BE2C (cell line): ENCODE measurements around the gene FAM83B.

Source experiments
- DNase-seq: peaks from one replicate; pipeline ENCODE4 v3.0.0-alpha.2; 2020
- H3K27me3 ChIP-seq: fragments of 250-450 bp; sonication (Bioruptor Pico); 2 replicates; pipeline ENCODE4 v1.5.1; 2020; ENCODE audit warnings: mild to moderate bottlenecking
- H3K36me3 ChIP-seq: fragments of 250-450 bp; sonication (Bioruptor Pico); 2 replicates; pipeline ENCODE4 v1.5.1; 2020; ENCODE audit warnings: mild to moderate bottlenecking
- H3K4me1 ChIP-seq: fragments of 250-450 bp; sonication (Bioruptor Pico); 2 replicates; pipeline ENCODE4 v1.5.1; 2020
- H3K4me3 ChIP-seq: 2 replicates; pipeline ENCODE4 v1.5.1; 2011; ENCODE audit warnings: low read depth, low read length
- H3K9me3 ChIP-seq: fragments of 250-450 bp; sonication (Bioruptor Pico); 2 replicates; pipeline ENCODE4 v1.5.1; 2020
- CTCF ChIP-seq: IDR thresholded peaks from 2 replicates; pipeline ENCODE4 v1.5.1; 2012; ENCODE audit warnings: mild to moderate bottlenecking, low read depth, low read length

The FAM83B gene

GRCh38 chr6:54868556-54868955 lies 22.0 kb downstream of the FAM83B start:
- Histone ChIP-seq H3K4me3 (no peak overlapping the region), H3K36me3 (no peaks in the 10 kb centered on the region), H3K9me3 (no peaks in the 10 kb centered on the region), H3K4me1 (no peaks in the 10 kb centered on the region), H3K27me3 (no peaks in the 10 kb centered on the region)
- TF ChIP-seq CTCF = no peak
- no peak for DNase-seq

GRCh38 chr6:54873599-54873998 lies 27.0 kb downstream of the FAM83B start:
- no peaks in the 10 kb centered on the region for H3K9me3 ChIP-seq
- H3K4me1 ChIP-seq = no peaks in the 10 kb centered on the region
- TF ChIP-seq CTCF = no peak
- no peaks in the 10 kb centered on the region for H3K36me3 ChIP-seq
- no peak overlapping the region for H3K4me3 ChIP-seq
- no peaks in the 10 kb centered on the region for H3K27me3 ChIP-seq
- no peak for DNase-seq

- Histone ChIP-seq H3K36me3 (no peaks in the 10 kb centered on the region), H3K4me1 (no peaks in the 10 kb centered on the region), H3K27me3 (no peaks in the 10 kb centered on the region), H3K4me3 (no peak overlapping the region), H3K9me3 (no peaks in the 10 kb centered on the region)
- TF ChIP-seq CTCF = no peak
- DNase-seq = no peak
Observed at GRCh38 chr6:54874349-54875048, 27.9 kb downstream of the FAM83B start.

- no peak for TF ChIP-seq CTCF
- Histone ChIP-seq H3K4me3 (no peak overlapping the region), H3K9me3 (no peaks in the 10 kb centered on the region), H3K36me3 (no peaks in the 10 kb centered on the region), H3K4me1 (no peaks in the 10 kb centered on the region), H3K27me3 (no peaks in the 10 kb centered on the region)
- DNase-seq = no peak
Observed at GRCh38 chr6:54875539-54875938, 29.0 kb downstream of the FAM83B start.

GRCh38 chr6:54876365-54876764 lies 29.8 kb downstream of the FAM83B start:
- no peak for TF ChIP-seq CTCF
- H3K27me3 ChIP-seq = no peaks in the 10 kb centered on the region
- H3K36me3 ChIP-seq = no peaks in the 10 kb centered on the region
- H3K4me3 ChIP-seq = no peak overlapping the region
- H3K9me3 ChIP-seq = no peaks in the 10 kb centered on the region
- no peak for DNase-seq
- no peaks in the 10 kb centered on the region for H3K4me1 ChIP-seq

GRCh38 chr6:54876871-54877270 lies 30.3 kb downstream of the FAM83B start:
- H3K27me3 ChIP-seq = no peaks in the 10 kb centered on the region
- no peak for TF ChIP-seq CTCF

More at GRCh38 chr6:54876871-54877270, 30.3 kb downstream of the FAM83B start:
- no peak for DNase-seq
- H3K36me3 ChIP-seq = no peaks in the 10 kb centered on the region
- H3K4me1 ChIP-seq = no peaks in the 10 kb centered on the region
- no peak overlapping the region for H3K4me3 ChIP-seq
- H3K9me3 ChIP-seq = no peaks in the 10 kb centered on the region
